Stomach (tissue), 4 donors: Measurements from ENCODE around the gene CD59.

Experiments
- CTCF ChIP-seq, 7 experiments: fragments of 450-650 bp in 4 of 7; fragments of 200-600 bp in 3 of 7; sonication (generic) in 3 of 7; IDR thresholded peaks; one replicate each; pipeline ENCODE4 v1.5.1; 2016 to 2019; ENCODE audit warnings: antibody characterized with exemption in 7 of 7, control low read depth in 2 of 7, mild to moderate bottlenecking in 1 of 7
- POLR2A ChIP-seq, 4 donors: fragments of 450-650 bp; IDR thresholded peaks; one replicate each; pipeline ENCODE4 v1.6.1; 2016; ENCODE audit warnings: antibody characterized with exemption in 4 of 4, control low read depth in 2 of 4, mild to moderate bottlenecking in 1 of 4, moderate library complexity in 1 of 4
- POLR2AphosphoS5 ChIP-seq, 3 donors: sonication (generic); formaldehyde crosslinking; IDR thresholded peaks; one replicate each; pipeline ENCODE4 v1.6.1; 2016; ENCODE audit warnings: antibody characterized with exemption in 3 of 3

DNA sequence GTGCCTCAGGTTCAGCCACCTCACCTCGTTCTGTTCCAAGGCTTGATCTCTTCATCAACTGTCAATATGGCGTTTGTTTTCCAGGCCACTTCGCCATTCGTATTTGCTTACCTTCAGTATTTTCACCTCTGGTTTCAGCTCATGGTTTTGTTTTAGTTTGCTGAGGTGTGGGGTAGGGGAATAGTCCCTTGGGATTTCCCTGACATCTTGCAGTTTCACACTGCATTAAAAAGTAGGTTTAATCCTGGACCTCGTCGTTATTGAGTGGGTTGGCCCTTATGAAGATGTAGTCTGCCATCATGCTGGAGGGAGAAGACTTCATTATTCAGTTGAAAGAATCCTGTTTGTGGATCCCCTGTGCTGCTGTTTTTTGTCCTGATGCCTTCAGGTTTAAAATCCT is 81.6 kb downstream of the CD59 start:
- TF ChIP-seq CTCF (IDR thresholded peaks at IDR 0.05), result no peak
- TF ChIP-seq POLR2A (IDR thresholded peaks at IDR 0.05), result no peak
- no peak for TF ChIP-seq POLR2AphosphoS5 (IDR thresholded peaks at IDR 0.05)
